NCI-H1105 treated with DMSO at 0.1 percent for 48 hours (cell line): ENCODE measurements around the gene SNX1.

ENCODE experiments used
- DNase-seq: peaks from one replicate; lab custom pipeline; 2025; lab: John Stamatoyannopoulos, UW

Gene SNX1

DNA sequence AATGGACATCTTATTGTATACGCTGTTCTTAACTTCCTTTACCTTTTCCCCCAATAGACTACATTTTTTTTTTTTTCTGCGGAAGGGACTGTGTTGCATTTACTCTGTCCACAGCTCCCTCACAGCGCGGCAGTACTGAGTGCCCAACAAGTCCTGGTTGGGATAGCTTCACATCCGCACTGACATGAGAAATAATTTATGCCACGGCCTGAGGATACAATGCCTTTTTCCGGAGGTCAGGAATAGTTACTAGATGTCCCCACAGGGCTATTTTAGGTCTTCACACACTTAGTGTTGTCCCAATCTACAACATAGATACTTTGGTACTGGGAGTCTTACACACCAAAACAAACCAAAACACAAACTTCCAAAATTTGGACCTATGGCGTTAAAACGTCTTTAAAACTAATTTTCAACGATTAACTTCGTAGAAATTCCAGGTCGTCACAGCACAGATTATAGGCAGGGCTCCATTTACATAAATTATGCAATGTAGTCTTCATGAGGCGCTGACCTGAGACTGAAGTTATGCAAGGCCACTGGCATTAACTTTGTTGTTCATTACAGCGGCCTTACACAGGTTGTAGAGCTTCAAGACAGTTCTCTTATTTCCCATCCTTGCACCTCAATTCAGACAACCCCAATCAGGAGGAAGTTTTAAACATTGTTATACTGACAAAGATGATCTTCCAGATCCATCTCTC is 68.0 kb downstream of the SNX1 start:
- no peak for DNase-seq

DNA sequence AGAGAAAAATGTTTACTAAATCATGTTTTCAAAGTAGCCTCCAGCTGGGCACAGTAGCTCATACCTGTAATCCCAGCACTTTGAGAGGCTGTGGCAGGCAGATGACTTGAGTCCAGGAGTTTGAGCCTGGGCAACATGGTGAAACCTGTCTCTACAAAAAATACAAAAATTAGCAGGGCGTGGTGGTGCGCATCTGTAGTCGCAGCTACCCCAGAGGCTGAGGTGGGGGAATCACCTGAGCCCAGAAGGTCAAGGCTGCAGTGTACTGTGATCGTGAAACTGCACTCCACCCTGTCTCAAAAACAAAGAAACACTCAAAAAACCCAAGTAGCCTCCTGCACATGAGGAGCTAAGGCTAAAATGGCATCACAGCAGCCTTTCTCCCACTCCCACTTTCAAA is 68.7 kb downstream of the SNX1 start:
- no peak for DNase-seq

- DNase-seq = no peak
Measured at GRCh38 chr15:64166102-64166890, 70.5 kb downstream of the SNX1 start.

DNA sequence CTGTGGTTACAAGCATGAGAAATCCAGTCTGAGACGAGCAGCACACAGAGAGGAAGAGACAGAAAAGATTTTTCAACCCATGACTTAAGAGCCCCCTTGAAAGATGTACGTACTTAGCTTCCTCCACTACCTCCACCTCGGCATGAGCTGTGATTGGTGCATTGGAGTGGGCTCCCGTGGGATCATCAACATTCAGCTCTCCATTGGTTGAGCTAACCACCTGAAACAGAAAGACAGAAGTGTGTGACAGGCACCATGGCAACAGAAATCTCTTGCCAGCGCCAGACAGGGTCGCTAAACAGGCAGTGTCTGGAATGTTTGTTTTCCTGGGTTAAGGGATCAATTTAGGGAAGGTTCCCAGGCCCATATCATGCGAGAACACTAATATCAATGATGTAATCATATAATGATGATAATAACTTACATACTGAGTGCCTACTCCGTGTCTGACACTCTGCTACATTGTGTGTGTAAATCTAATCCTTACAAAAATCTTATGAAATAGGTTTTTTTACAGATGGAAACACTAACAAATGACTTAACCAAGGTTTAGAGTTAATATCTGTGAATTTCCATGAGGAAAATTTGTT is 84.5 kb downstream of the SNX1 start:
- DNase-seq = peak; percentile 83

DNA sequence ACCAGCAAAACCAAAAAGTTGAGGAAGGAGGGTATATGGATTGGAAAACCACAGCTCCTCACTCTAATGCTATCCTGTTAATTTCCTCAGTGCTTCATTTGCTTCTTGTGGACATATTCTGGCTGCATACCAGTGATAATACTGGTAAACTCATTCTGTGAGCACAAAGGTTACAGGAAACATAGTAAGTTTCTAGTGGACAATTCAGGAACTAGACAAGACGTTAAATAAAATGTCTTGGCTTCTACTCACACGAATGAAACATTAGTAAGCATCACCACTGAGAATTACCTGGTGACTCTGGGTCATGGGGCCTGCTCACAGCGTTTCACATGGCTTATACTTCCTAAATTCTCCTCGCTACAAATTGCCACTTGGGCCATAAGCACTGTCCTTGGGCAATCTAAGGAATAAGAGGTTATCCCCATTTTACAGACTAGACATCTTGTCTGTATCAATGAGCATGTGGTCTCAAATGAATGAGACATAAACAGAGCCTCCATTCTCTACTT is 87.1 kb downstream of the SNX1 start:
- no peak for DNase-seq

- no peak for DNase-seq
Measured at GRCh38 chr15:64185146-64185911, 89.5 kb downstream of the SNX1 start.

DNA sequence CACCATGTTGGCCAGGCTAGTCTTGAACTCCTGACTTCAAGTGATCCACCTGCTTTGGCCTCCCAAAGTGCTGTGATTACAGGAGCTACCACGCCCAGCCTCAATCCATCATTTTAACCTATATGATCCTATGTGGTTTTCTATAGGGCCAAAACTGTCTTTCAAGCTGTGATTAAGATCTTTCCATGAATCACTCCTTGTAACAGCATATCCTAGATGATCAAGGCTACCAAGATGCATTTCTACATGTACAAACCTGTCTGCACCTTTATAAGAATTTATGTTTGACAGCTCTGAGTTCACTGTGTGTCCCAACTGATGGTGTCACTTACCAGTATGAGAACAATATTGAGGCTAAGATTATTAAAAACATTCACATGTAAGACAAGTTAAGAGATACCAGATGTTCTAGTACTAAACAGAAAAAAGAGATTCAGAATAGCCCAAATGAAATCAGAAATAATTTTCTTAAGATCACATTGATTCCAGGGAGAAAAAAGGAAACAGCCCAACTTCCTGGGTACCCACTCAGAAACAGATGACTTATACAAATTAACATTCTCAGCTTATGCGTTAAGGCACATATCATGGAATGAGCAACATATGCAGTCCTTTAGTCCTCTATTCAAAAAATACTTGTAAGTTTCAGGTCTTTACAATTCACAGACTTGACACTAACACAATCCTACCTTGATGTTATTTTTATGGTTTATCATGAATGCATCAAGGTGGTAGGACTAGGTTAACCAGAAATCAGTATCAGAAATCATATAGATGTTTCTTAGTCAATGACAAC is 91.8 kb downstream of the SNX1 start:
- no peak for DNase-seq
